NCI-H526 treated with DMSO at 0.1 percent for 48 hours (cell line): ENCODE data around the gene CADPS.

Experiments
- DNase-seq: peaks from one replicate; lab custom pipeline; 2025; lab: John Stamatoyannopoulos, UW

Gene CADPS

DNA sequence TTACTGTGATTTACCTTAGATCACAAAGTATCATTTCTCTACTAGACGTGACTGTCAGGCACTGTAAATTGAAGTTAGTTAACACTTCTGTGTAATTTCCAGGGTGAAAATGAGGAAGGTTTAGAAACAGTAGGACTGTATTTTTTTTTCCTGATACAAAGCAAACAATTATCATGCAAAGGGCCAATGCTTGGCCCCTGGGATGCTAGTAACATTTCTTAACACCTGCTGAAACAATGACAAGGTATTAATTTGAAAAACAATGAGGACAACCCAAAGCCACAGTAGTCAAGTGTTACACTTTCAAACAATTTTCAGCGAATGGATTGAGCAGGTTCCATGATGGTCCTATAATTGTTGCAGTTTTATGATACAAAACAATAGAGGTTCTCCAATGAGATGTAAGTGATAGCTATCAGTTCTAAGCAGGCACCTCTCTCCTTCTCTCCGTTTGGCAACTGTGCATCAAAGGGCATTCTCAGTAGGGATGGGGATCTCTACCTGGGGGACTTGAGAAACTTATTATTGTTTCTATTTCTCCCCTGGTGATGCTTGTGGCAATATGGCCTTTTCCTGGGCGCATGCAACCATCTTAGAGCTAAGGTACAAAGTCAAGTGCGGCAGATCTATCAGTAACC, 435.9 kb downstream of the CADPS start:
- no peak for DNase-seq

DNA sequence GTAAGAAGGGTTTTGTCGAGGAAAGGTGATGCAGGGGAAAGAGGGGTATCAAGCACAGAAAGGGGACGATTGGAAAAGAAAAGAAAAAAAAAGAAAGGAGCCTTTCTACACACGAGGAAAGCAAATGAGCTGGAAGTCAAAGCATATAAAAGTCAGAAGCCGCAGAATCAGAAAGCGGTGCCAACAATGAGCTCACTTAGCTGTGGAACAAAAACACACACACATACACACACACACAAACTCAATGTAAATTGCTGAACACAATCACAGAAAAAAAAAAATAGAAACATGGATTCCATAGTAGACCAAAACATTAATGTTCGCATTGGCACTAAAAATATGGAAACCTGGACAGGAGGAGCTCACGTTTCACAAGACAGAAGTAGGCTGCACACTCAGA, 438.4 kb downstream of the CADPS start:
- no peak for DNase-seq

DNA sequence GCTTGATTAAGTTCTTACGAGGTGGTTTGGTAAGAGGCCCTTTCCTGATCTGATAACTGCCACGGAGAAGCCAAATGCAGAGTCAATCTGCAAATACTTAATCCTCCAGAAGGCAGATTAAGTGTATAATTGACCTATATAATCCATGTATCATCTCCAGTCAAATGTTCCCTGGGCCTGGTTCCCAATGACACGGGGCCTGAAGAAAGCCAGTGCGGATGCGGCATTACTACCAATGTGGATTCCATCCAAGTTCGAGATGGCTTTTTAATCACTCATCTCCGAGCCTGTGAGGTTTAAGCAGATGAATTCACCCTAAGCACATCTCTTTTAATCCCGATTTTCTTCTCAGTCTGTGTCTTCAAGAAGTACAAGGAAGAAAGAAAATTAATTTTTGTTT, 441.8 kb downstream of the CADPS start:
- DNase-seq: no peak

DNA sequence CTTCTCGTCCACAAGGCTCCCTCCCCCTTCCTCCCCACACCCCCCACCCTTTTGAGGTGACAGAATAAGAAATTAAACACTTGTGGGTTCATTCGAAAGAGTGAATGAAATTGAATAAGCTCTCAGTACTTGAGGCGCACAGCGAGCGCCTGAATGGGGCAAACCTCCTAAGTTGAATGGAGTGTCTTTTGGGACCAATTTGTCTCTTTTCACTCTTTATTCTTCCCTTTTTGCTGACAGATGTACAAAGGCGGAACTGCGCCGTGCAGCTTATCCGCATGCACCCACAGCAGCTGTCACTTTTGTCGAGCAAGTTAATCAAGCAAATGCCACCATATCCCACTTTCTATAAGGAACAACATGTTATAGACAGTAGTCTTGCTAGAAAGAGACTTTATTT, 454.0 kb downstream of the CADPS start:
- no peak for DNase-seq

DNA sequence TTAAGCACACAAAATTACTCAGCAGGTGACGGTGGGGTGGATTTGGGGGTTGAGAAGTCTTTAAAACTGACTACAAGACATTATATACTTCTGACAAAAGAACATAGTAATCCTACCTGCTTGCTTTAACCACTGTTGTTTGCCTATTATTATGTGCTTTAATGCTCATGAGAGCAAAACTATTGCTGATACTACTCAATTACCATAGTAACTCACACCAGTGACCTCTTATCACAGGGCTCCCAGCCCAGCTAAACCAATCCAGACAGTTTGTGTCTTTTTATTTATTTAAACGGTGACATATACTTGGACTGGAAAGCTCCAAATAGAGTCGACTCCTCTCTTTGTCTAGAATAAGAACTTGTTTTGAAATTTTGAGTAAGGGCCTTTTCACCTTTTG, 459.1 kb downstream of the CADPS start:
- DNase-seq: no peak

DNA sequence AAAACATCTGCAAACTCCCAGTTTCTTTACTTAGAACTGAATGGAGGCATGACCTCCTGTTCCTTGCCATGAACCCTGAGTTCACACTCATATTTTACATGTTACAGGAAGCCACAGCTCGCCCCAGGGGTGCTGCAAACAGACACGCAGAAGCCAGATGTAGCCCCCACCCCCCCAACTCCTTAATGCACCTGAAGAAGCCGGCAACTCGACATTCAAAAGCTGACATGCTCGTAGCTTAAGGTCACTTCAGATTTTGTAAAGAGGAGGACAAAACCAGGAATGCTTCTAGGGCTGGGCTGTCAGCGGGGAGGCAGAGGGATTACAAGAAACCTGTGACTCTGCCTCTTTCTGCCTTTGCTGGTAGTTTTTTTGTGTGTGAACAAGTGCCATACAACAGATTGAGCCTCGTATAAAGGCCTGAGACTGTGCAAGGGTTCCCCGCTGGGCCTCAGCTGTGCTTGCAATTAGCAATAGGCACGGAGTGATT, 459.9 kb downstream of the CADPS start:
- DNase-seq: no peak

DNA sequence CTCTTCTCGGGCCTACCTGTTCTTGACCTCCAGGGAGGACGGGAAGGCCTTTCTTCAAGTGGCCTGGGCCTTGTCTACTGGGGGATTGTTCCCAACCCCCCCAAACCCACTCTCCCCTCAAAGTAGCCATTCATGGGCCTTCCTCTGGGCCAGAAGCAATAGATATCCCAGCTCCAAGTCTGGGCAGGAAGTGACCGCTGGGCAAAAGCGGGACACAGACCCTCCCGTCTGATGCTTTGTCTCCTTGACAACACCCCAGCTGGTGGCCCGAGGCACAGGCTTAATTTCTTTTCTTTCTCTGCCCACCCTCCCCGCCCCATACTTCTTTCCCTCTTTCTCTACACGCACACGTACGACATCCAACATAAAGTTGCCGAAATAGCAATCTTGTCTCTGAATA, 460.4 kb downstream of the CADPS start:
- no peak for DNase-seq

DNA sequence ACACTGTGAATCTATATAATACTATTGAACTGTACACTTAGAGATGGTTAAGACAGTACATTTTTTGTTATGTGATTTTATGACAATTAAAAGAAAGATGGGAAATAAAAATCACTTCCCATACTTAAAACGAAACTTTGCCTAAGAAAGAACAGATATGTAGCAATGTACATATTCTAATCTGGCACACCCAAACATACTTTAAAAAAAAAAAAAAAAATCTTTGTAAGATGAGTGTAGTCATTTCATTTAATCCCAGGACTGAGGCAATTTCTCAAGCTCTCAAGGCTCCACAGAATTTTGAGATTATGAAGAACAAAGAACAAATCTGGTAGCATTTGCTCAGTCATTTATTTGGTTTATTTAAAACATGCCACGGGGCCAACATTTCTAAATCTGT, 461.5 kb downstream of the CADPS start:
- DNase-seq: no peak

DNA sequence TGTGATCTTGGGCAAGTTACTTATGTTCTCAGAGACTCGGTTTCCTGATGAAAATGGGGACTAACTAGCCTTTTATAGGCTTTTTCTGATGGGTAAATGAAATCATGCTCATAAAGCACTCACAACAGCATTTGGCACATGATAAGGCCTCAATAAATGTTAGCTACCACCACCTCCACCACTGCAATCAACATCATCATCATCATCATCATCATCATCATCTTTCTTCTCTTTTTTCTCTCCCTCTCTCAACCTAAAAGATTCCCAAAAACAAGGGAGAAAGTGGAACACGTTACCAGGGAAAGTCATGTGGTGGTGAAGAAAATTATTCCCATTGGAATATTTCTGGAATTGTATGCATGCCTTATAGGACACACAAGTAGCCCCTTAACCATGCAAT, 468.3 kb downstream of the CADPS start:
- DNase-seq: no peak

DNA sequence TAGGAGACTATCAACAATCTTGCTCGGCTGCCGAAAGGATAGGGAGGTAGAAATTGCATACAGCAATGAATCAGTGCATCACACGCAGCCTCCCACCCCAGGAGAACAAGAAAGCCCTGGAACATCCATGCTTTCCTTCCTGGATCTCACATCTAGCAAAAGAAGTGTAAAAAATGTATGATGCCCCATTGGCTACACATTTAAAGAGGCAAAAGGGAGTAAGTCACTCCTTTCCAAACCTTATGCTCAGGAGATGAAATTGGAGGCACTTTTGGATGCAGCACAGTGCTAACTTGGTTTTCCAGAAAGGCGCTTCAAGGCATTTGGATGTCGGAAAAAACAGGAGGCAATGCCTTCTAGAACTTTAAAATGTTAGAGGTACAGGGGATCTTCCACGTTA, 469.6 kb downstream of the CADPS start:
- DNase-seq: no peak

DNA sequence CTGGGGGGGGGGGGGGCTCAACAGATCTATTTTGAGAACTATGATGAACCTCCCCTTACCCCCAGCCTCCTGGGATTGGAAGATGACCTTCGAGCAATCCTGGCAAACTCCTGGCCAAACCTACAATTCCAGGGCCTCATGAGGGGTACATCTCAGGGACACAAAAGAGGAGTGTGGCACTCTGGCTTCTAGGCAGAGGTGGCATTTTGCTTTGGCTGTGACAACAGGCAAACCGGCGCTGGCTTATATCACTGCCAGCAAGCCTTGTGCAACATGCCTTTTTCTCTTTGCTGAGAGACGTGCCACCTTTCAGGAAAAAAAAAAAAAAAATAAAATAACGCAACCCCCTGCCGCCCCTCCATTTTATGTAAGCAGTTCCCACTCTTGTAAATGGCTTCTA, 470.1 kb downstream of the CADPS start:
- no peak for DNase-seq

DNA sequence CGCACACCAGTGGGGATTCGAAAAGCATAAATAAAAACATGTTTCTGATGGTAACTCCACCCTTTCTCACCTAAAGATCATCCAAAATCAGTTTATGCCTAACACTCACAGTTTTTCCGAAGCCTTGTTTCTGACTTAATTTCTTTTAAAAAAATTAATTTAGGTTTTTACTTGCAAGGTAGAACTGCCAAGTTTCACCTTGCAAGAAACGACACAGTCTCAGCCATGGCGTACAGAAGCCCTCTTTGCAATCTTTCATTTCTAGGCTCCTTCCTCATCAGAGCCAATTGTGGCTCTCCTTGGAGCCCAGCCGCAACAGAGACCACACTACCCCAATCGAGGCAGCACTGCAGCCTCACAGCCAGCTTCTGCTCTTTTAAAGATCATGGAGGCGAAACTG, 470.9 kb downstream of the CADPS start:
- DNase-seq: no peak

DNA sequence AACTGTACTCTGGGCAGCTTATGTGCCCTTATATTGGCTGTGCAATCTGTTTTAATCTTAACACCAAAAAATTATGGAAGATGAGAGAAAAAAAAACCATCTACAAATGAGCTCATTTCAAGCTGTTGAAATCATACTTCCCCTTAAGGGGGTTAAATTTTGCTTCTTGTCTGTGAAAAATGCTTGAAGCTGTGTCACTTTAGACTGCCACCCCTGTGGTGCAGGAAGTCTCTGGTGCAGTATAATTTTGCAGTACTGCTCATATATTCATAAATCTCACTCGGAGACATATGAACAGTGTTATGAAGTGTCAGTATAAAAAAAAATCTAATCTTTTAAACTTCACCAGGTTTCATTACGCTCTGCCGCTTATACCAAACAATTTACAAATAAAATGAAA, 471.5 kb downstream of the CADPS start:
- no peak for DNase-seq

DNA sequence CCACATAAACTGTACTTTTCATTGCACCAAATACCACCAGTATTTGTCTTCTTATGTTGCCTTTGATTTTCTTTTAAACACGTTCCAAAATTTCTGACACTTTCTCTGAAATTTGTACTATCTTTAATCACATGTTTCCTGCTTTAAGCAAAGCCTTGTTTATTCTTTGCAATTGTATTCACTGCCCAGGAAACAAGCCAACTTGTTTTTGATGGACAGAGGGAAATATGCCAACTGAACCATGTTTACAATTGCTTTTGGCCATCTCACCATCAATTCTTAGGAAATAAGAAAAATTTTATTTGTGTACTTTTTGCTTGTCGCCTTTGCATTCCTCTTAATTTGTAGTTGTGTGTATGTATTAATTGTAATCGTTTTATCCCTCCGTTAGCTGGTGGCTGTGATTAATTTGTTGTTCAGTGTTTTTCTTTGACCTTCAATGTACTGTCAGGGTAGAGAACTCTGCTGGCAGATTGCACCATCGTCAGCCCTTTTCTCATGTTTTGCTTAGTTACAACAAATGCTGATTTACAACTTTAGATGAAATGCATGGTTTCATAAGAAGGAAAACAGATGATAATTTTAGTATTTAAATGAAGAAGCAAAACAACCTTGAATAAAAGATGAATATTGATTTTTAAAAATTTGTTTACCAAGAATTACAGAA, 482.5 kb downstream of the CADPS start:
- no peak for DNase-seq

DNA sequence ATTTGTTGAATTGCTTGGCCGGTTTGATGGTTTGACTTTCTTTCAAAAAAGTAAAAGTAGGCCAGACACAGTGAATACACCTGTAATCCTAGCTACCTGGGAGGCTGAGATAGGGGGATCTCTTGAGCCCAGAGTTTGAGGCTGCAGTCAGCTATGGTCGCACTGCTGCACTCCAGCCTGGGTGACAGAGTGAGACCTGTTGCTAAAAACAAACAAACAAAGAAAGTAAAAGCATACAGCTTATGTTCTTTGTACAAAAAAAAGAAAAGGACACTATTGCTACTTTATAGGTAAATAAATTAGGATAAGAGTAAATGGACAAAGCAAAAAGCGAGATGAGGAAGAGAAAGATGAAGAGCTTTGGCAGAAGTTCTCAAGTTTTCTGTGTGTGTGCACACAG, 488.0 kb downstream of the CADPS start:
- DNase-seq: no peak

DNA sequence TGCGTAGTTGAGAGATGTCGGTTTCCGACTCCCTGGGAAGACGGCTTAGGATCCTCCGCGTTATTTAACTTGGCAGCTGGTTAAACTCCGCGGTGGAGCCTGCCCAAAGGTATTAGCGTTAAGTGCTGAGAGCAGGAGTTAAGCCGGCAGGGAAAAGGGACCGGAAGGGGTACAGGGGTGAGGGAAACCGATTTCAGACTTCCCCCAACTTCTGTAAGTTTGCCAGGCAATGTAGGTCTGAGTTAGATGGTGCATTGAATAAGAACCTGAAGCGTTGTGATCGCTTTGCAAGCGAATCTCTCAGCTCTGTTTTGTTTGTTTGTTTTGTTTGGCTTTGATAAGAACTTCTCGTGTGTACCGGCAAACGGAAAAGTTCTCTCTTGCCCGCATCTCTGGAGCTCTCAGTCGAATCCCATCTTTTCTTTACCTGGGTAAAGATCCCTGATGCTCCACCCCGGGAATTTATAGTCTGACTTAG, 495.9 kb downstream of the CADPS start:
- no peak for DNase-seq

DNA sequence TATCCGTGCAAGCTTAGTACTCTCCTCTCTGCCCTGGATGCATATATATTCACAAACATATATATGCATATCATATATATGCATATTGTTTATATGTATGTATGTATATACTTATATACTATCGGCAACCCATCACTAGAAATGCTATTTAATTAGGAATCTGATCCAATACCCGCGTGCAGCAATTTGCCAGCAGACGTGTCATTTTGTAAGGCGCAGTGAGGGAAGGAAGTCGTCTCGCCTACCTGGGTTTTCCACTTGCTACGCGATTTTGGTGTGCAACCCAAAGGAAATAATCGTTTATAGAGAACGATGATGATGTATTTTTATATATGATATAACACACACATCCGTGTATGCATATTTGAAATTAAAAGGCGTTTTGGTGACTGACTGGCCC, 496.3 kb downstream of the CADPS start:
- peak; percentile 25 for DNase-seq

DNA sequence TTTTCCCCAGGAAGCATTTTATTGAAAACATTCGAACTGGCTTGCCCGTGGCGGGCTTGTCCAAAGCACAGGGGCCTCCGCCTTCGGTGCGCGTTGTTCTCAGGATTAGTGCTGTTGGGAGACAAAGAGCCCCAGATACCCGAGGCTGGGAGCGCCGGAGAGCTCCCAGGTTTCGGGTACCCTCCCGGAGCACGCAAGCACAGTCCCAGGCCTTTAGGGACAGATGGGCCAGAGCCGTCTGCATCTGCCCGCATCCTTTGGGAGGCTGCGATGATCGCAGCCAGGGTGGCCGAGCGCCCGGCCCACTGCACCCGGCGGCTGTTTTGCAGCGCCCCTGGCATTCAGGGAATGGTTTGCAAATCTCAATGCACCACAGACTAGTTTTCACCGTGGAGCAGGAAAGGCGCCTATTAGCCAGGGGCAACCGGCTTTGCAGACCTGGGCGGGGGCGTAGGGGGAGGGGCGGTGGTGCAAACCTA, 496.9 kb downstream of the CADPS start:
- no peak for DNase-seq

DNA sequence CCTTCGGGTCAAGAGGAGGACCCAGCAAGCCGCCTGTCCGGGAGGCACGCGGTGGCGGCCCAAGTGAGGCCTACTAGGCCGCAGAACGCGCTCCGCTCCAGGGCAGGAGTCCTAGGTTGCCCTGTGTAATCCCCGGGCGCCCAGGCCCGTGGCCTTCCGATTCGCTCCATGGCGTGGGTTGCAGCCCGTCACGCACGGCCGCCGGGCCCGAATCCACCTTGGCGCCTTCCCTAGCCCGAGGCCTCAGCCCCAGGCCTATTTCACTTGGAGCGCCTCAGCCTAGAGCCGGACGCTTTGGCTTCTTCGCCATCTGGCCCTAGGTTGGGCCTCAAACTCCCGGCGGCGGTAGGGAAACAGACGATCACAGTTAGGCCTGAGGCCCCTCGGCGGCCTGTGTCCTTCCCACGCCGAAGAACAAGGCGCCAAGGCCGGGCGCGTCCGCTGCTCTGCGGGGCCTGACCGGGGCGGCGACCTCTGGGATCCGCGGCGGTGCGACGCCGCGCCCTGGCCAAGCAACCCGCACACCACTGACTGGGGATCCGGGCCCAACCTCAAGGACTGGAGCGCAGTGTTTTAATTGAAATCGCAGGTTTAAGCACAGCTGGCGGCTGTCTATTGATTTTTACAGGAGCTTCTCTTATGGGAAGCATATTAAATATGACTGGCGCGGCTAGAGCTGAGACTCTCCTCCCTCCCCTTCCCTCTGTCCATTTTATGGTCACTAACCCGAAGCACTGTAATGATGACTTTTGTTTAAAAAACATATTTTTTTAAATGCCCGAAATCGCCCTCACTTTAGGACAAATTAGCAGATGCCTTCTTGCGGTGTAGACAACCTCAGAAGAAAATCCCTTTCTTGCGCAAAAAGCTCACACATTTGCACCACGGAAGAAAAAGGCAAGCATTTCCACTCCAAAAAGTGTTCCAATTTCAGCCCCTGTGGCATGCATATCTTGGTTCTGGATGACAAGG, 498.0 kb downstream of the CADPS start:
- no peak for DNase-seq

DNA sequence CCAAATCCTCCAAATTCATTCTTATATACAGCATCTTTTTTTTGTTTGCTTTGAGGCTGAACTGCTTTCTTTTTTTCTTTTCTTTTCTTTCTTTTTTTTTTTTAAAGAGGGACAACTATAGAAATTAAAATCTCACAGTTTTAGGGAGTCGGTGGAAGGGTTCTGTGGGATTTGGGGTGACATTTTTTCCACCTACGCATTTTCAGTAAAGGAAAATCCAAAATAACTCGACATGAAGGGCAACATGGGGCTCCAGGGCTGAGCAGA, 498.8 kb downstream of the CADPS start:
- no peak for DNase-seq

DNA sequence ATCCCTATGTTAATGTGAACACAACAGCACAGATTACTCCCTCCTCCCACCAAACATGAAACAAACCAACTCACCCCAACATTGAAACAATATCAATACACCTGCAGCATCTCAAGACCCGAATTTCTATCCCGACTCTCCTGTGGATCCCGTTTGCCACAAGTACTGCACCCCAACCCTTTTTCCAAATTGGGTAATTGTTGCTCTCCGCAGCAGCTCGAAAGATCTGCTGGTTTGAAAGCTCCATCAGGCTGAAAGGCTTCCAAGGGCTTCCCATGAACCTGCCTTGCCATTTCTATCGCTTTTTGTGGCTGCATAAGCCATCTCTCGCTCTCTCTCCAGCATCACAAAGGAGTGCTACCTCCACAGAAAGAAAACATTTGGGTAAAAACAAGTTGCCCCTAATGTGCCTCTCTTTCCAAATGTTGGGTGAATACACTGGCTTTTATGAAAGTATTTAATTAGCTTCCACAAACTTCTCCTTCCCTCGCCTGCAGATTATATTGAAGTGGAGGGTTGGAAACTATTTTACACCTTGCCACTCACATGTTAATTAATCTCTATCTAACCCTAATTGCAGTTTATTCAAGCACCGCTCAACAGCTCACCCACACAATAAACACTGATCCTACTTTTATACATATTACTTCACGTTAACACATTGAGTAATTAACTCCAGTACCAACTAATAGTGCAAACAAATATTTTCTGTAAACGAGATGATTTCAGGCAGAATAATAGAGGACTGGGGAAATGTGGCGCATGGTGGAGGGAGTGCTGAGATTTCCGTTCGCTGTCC, 499.4 kb downstream of the CADPS start:
- DNase-seq: no peak
